Gastroesophageal sphincter (tissue), 3 donors: ENCODE data around the gene ENOX1.

ENCODE experiments used
- EP300 ChIP-seq: sonication (generic); formaldehyde crosslinking; IDR thresholded peaks from one replicate; pipeline ENCODE4 v1.6.1; 2017; ENCODE audit warnings: antibody characterized with exemption, mild to moderate bottlenecking
- POLR2A ChIP-seq, 2 donors: fragments of 450-650 bp; IDR thresholded peaks; one replicate each; pipeline ENCODE4 v1.6.1; 2017; ENCODE audit warnings: antibody characterized with exemption in 2 of 2, mild to moderate bottlenecking in 2 of 2, moderate library complexity in 1 of 2
- TF ChIP-seq, protein P1 (sequence below), 4 experiments: fragments of 200-600 bp in 2 of 4; fragments of 450-650 bp in 2 of 4; sonication (generic) in 1 of 4; IDR thresholded peaks; one replicate each; pipeline ENCODE4 v1.5.1; 2017 to 2019; ENCODE audit warnings: antibody characterized with exemption in 4 of 4, mild to moderate bottlenecking in 2 of 4, moderate library complexity in 2 of 4

GRCh38 chr13:43776006-43776405 is 10.8 kb downstream of the ENOX1 start:
- TF ChIP-seq, protein P1, sequence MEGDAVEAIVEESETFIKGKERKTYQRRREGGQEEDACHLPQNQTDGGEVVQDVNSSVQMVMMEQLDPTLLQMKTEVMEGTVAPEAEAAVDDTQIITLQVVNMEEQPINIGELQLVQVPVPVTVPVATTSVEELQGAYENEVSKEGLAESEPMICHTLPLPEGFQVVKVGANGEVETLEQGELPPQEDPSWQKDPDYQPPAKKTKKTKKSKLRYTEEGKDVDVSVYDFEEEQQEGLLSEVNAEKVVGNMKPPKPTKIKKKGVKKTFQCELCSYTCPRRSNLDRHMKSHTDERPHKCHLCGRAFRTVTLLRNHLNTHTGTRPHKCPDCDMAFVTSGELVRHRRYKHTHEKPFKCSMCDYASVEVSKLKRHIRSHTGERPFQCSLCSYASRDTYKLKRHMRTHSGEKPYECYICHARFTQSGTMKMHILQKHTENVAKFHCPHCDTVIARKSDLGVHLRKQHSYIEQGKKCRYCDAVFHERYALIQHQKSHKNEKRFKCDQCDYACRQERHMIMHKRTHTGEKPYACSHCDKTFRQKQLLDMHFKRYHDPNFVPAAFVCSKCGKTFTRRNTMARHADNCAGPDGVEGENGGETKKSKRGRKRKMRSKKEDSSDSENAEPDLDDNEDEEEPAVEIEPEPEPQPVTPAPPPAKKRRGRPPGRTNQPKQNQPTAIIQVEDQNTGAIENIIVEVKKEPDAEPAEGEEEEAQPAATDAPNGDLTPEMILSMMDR (IDR thresholded peaks at IDR 0.05) = no peak
- no peak for TF ChIP-seq POLR2A (IDR thresholded peaks at IDR 0.05)
- TF ChIP-seq EP300 = no peak
